NK-92 (cell line): Measurements from ENCODE around the gene DPP10.

Source experiments
- DNase-seq: peaks from one replicate; lab custom pipeline; 2025; ENCODE audit not compliant: unreplicated experiment; lab: John Stamatoyannopoulos, UW

DPP10 gene

DNA sequence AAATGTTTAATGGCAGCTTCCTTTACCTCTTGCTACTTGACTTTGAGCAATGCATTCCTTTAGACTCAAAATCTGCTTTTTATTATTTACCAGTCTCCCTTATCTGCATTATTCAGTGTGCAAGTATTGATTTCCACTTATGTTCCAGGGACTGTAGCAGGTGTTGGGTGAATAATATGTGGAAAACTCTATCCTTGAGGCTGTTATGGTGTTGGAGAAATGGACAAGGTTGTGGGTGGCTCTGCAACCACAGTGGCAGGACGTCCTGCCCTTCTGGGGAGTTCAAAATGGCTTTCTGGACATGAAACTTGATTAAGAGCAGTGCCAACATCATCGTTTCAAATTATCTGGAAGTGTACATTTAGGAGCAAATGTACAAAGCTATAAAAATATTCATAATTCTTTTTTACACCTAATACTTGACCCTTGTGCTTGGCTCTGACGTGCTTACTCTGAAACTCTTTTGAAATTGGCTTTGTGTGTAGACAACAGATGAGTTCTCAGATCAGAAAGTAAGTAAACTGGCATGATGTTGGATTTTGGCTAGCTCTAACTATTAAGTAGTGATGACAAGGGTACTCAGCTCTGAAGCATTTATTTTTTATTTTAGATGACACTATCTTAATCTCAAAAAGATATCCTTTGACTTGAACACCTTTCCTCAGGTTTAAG lies 766.2 kb downstream of the DPP10 start:
- DNase-seq, result no peak

DNA sequence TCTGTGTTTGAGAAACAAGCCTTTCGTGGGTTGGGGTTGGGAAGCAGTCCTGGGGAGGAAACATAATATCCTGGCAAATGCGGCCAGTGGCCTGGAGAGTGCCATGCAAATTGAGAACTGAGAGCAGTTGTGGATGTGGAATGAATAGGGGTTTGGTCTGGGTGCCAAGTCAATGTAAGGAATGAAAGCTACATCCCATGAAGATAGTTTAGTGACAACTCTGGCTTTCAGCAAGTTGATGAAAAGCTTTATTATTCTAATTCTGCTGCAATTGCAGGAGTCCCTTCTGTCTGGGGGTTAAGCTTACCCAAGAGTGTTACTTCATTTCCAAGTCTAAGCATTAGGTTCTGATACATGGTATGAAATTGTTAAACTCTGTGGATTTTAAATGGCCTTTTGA lies 771.6 kb downstream of the DPP10 start:
- DNase-seq, result no peak

- no peak for DNase-seq
Measured at GRCh38 chr2:115219296-115219695, 776.9 kb downstream of the DPP10 start.

- DNase-seq, result no peak
Measured at GRCh38 chr2:115234186-115234585, 791.7 kb downstream of the DPP10 start.

GRCh38 chr2:115234737-115235136 lies 792.3 kb downstream of the DPP10 start:
- DNase-seq, result no peak

DNA sequence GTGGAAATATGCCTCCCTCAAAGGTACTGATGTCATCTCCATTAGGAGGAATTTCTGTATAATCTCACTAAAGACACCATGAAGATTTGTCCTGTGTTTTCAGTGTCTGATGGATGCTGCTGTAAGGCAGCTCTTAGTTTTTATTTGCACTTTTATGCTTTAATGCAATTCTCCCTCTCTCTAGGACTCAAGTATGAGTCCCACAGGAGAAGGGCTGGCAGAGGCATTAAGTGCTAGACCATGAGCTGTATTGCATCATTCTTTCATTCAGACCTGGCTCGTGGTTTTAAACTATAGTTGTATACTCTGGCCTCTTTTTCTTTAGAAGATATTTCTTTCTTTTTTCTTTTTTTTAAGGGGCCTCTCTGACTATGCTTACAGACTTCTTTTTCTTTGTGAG lies 805.6 kb downstream of the DPP10 start:
- no peak for DNase-seq

- no peak for DNase-seq
Measured at GRCh38 chr2:115277366-115277765, 834.9 kb downstream of the DPP10 start.

DNA sequence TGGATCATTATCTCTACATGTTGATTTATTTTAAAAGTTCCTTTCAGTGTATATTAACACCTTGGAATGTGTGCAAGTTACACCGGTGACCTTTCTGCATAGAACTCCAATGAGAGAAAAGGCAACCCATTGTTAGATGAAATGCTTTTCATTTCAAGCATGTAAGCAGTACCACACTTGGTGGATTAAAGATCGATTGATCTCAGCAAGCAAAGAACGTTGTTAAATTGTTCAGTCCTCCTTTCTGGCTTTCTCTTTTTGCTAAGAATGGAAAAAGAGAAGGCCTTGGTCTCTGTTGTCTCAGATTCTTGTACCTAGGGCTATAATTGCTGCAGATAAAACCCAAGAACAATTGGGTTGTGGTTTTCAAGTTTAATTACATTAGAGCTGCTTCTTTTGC lies 843.0 kb downstream of the DPP10 start:
- DNase-seq, result no peak

- DNase-seq, result no peak
Measured at GRCh38 chr2:115290478-115290877, 848.0 kb downstream of the DPP10 start.

DNA sequence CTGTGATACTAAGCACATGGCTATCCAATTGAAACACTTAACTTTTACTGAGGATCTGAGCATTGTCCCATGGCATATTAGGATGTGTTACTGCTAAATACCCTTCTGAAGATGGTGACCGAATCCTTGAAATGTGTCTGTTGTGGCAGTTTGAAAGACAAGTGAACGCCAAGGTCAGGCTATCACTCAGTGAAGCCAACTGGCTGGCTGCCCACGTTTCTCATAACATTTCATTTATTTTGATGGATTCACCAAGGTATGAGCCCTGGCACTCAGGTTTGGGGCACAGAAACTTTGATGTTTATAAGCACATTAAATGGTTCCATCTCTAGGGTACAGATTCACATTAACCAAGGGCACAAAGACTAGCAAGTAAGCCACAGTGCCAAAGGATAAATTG lies 850.3 kb downstream of the DPP10 start:
- DNase-seq, result no peak

DNA sequence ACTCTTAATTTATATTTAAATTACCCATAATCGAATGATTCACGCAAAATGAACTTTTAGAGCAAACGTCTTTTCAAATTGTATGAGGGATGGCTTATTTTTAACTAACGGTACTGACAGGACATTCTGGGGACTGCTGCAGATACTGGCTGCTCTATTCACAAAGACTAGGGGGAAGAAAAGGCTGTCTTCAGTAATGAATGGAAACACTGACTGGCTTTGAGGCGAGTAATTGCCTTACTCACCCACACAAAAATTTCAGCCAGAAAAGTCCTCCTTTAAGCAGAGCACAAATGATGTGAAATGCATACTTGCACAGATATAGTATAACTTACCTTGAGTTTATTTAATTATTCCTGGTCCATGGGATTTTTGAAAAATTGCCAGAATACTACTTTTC lies 852.6 kb downstream of the DPP10 start:
- DNase-seq, result no peak

- no peak for DNase-seq
Measured at GRCh38 chr2:115297056-115297455, 854.6 kb downstream of the DPP10 start.

DNA sequence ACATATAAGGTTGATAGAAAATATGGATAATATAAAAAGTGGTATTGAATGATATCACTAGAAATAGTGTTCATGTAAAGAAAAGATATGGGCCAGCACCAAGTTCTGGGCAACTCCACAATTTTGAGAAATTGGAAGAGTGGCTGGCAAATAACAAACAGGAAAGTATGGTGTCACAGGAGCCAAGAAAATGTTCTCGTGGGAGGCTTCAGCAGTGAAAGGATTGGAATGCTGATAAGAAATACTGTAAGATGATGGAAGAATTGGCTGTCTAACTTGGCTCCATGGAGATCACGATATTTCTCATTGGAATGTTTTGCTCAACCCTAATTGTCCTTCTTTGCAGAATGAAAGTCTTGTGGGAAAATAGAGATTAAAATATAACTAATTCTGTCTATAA lies 856.8 kb downstream of the DPP10 start:
- DNase-seq, result no peak

- no peak for DNase-seq
Measured at GRCh38 chr2:115305712-115306111, 863.3 kb downstream of the DPP10 start.

GRCh38 chr2:115314119-115314518 lies 871.7 kb downstream of the DPP10 start:
- DNase-seq, result no peak

DNA sequence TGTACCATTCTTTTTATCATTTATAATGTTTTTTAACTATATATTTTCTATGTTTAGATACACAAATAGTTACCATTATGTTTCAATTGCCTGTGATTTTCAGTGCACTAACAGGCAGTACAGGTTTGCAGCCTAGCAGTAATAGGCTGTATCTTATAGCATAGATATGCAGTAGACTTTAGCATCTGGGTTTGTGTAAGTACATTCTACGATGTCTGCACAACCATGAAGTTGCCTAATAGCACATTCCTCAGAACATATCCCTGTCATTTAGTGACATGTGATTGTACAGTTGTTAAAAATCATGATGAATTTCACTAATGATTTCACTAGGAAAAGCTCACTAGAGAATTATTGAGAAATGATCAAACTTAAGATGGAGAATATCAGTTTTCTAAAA lies 884.6 kb downstream of the DPP10 start:
- DNase-seq, result no peak

DNA sequence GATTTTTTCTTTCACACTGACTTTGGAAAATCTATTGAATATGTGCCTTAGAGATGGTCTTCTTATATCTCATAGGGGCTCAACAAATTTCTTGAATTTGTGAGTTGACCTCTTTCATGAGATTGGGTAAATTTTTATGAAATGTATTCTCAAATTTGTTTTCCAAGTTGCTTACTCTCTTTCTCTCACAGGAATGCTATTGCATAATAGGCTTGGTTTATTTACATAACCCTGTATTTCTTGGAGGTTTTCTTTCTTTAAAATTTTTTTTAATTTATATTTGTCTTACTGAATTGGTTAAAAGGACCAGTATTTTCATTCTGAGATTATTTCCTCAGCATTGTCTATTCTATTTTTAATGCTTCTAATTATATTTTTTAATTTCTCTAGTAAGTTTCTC lies 917.1 kb downstream of the DPP10 start:
- no peak for DNase-seq

- no peak for DNase-seq
Measured at GRCh38 chr2:115364093-115364492, 921.7 kb downstream of the DPP10 start.

GRCh38 chr2:115369400-115369799 lies 927.0 kb downstream of the DPP10 start:
- DNase-seq, result no peak

GRCh38 chr2:115374981-115375380 lies 932.5 kb downstream of the DPP10 start:
- DNase-seq, result no peak

DNA sequence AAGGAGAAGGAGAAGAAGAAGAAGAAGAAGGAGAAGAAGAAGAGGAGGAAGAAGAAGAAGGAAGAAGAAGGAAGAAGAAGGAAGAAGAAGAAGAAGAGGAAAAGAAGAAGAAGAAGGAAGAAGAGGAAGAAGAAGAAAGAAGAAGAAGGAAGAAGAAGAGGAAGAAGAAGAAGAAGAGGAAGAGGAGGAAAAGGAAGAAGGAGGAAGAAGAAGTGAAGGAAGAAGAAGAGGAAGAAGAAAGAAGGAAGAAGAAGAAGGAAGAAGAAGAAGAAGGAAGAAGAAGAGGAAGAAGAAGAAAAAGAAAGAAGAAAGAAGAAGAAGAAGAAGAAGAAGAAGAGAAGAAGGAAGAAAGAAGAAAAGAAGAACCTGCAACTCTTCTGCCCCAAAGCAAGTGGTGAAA lies 942.0 kb downstream of the DPP10 start:
- no peak for DNase-seq

DNA sequence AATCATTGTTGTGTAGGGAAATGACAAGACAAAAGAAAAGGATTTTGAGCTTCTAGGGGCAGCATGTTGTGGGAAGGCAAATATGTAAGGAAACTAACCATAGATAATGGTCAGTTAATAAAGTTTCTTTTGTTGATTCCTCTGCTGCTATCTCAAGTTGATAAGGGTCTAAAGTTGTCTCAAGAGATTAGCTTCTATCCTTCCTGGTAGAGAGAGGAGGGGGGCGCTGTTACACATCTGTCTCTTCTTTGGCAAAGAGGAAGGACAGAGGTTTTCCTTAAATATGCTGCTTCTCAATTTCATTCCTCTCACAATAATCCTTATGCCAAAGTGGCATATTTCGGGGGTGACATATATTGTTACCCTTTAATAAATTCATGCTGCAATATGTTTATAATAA lies 944.0 kb downstream of the DPP10 start:
- DNase-seq, result no peak

GRCh38 chr2:115389024-115389423 lies 946.6 kb downstream of the DPP10 start:
- no peak for DNase-seq
